GM19099 (cell line): ENCODE data around the gene PCMTD2.

ENCODE experiments used
- POLR2A ChIP-seq: IDR thresholded peaks from 3 replicates; pipeline ENCODE4 v1.6.1; 2011; ENCODE audit warnings: low read depth; ENCODE audit not compliant: insufficient read length; ENCODE audit errors: extremely low read depth

Gene PCMTD2

DNA sequence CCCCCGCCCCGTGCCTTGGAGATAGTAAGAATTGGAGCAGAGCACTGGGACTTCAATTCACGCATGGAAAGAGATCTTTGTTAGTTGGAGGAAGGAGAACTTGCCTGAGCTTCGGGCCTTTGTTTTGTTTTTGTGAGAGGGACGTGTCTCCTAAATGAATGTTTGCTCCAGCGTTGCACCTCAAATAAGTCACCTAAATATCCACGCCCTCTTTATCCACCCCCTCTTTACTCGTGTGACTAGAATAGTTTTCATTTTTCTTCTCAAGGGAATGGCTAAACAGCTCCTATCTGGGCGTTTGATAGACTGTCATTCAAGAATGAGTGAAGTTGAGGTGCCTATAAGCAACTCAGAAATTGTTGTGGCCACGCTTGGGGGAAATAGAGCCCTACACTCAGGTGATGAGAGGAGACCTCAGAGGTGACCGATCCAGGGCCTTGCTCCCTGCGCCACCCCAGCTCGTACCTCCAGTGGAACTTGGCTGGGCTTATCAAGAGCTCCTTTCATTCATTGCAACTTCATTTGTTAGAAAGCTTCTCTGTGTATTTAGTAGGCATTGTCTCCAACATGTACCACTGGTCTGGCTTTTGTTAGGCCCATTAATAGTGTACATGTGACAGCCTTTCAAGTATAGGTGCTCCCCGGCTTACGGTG is 861 bp downstream of the PCMTD2 start:
- no peak for TF ChIP-seq POLR2A

DNA sequence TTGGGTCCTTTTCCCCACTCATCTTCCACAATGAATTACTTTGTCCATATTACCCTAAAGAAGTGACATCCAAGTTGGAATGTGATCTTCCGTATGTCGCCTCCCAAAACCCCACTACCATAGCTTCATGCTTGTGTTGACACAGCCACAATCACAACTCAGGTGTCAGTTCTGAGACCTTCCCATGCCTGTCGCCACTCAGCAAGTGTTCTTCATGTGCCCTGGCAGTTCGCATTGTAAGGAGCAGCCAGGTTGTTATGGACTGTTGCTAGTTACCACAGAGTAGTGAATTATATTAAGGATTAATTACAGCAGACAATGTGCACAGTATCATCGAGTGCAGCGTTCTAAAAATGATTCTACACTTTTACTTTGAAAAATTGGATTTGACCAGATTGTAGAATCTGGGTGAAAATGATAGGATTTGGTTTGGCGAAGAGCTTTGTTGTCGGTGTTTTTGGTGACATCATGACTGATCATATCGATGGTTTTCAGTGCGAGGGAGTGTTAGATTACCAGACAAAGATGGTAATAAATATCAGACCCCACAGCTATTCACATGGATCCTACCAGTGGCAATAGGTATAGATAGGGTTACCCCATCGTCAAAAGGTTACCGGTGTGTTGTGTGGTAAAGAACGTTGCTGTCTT is 1.7 kb downstream of the PCMTD2 start:
- TF ChIP-seq POLR2A: no peak

DNA sequence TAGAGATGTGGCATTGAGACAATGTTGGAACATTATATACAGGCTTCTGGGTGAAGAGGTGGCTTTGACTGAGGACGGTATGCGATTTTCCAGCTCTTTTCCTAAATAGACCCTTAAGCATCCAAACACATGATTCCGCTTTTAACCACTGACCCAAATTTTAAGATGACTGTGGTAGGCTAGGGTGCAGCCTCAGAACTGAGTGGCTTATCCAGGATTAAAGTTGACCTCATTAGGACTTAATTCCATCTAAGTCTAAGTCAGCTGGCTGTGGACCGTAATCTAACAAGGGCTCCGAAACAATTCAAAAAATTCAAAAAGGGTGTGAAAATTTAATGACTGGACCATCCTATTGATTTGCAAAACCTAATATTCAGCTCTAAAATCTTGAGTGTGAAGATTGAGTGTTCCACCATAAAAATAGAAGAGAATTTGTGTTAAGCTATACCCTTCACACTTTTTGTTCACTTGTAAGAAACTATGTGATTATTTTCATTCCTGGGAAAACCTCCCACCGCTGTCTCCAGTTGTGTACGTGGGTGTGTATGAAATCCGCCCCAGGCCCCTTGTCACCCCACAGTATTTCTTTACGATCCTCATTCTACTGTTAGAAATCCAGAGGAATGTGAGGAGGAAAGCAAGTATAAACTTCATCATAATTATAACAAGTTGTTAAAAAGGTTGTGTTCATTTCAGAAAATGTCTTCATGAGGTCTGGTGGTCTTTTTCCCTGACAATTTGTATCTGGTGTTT is 2.7 kb downstream of the PCMTD2 start:
- TF ChIP-seq POLR2A: no peak

DNA sequence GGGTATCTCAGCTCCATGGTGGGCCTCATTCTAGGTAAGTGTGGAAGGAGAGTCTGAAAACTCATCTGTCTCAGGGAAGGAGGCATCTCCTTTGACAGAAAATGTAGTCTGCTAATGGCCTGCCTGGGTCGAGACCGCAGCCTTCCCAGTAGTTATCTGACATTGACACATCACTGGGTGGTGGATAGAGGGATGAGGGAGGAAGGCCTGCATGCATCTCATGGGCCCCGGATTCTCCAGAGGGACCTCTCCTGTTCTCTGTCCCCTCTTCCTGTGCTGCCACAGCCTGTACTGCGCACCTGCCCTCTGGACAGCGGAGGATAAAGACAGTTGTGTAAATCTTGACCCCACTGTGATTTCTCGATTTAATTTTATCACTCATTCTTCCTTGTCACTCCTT is 4.7 kb downstream of the PCMTD2 start:
- no peak for TF ChIP-seq POLR2A

DNA sequence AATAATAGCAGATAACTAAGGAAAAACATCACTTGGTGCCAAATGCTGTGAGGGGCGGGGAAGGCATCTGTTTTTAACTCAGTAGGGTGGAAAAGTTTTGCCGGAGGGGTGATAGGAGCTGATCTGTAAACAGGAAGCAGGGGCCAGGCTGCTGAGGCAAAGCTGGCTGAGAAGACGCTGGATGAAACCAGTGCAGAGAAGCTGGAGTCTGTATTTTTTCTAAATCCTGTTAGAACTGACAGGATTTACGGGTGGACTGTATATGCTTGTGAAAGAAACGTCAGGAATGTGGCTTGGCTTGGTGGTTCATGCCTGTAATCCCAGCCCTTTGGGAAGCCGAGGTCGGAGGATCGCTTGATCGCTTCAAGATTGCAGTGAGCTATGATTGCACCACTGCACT is 5.6 kb downstream of the PCMTD2 start:
- no peak for TF ChIP-seq POLR2A

DNA sequence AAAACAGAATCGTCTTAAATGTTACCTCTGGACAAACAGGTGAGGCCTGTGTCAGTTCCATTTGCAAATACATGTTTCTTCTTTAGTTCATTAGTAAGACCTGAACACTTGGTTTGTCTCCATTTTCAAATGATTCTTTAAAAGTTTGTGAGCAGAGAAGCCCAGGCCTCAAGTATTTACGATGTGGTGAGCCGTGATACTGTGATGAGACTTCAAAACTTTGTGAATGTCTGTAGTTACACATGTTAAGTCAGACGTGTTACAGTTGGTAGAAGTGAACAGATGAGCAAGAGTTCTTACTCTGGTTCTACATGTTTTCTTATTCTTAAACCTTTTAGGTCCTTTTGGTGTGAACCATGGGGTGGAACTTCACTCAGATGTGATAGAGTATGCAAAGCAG is 8.5 kb downstream of the PCMTD2 start:
- TF ChIP-seq POLR2A: no peak

DNA sequence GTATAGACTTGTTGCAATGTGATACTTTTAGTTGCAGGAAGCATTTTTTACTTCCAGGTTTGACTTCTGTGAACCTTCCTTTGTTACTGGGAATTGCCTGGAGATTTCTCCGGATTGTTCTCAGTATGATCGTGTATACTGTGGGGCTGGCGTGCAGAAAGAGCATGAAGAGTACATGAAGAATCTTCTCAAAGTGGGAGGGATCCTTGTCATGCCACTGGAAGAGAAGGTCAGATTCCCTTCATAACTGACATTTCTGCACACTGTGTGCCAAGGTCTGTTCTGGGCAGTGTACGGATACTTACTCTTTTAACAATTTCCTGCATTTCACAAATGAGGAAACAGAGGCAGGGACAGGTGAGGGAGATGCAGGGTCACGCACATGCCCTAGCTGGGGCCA is 9.7 kb downstream of the PCMTD2 start:
- TF ChIP-seq POLR2A: no peak

DNA sequence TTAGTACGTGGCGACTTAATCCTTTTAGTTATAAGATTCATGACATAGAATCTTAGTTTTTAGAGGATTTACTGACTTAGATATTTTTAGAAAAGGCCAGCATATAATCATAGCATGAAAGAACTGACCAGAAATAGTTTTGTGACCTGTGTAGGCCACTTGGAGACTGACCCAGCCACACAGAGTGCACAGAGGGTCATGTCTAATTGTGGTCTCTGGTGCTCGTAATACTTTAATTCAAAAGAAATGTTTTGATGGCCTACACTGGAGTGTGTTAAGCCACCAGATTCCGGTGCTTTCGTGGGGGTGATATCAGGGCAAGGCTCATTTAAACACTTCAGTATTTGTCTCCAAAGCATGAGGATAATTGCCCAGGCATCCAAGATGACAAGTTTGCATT is 11.4 kb downstream of the PCMTD2 start:
- TF ChIP-seq POLR2A: no peak

DNA sequence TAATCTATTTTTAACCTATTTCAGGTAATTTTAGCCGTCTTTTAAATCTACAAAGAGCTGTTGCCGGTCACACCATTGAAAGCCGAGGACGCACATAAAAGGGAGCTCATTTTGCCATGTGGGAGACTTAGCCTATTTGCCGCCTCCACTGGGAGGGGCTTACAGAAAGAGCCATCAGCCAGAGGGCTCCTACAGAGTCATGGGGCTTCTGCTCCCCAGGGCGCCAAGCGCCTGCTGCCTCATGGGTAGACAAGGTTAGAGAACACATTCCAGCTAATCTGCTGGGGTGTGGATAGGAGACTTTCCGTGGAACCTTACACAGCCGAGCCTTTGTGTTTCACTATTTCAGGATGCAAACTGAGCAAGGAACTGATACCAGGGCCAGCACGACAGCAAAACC is 12.6 kb downstream of the PCMTD2 start:
- TF ChIP-seq POLR2A: no peak

DNA sequence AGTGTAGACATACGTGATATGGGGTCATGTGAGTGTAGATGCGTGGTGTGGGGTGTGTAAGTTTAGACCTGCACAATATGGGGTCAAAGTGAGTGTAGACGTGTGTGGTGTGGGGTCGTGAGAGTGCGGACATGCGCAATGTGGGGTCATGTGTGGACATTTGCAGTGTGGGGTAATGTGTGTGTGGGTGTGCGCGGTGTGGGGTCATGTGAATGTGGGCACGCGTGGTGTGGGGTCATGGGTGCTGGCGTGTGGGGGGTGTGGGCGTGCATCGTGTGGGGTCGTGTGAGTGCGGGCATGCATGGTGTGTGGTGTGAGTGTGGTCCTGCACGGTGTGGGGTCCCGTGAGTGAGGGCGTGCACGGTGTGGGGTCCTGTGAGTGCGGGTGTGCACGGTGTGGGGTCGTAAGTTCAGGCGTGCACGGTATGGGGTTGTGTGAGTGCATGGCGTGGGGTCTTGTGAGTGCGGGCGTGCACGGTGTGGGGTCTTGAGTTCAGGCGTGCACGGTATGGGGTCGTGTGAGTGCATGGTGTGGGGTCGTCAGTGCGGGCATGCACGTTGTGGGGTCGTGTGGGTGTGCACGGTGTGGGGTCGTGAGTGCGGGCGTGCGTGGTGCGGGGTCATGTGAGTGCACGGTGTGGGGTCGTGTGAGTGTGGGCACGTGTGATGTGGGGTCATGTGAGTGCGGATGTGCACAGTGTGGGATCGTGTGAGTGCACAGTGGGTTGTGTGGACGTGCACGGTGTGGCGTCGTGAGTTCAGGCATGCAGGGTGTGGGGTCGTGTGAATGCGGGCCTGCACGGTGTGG is 14.3 kb downstream of the PCMTD2 start:
- TF ChIP-seq POLR2A: no peak

DNA sequence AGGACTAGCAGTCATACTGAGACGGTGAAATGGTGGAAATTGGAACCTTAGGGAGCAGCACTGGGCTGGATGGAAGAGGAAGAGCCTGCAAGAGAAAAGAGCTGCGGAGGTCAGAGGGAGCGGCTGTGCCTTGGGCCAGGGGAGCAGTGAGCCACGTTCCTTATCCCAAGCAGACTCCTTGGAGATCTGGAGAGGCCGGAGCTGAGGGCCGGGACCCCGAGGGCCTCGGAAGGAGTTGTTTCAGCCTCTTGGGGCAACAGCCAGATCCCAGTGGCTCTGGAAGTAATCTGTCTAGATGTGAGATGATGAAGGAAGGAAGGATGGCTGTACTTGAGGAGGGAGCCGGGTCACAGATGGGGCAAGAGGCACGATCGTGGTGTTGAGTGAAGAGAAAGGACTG is 16.1 kb downstream of the PCMTD2 start:
- no peak for TF ChIP-seq POLR2A

DNA sequence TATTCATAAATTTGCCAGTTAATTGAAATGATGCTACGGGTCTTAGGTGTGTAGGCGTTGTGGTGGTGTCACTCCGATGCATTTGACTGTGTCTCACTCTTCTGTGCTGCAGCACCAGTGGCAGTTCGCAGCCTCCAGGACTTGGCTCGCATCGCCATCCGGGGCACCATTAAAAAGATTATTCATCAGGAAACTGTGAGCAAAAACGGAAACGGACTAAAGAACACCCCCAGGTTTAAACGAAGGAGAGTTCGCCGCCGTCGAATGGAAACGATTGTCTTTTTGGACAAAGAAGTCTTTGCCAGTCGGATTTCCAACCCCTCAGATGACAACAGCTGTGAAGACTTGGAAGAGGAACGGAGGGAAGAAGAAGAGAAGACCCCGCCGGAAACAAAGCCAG is 17.6 kb downstream of the PCMTD2 start:
- no peak for TF ChIP-seq POLR2A

DNA sequence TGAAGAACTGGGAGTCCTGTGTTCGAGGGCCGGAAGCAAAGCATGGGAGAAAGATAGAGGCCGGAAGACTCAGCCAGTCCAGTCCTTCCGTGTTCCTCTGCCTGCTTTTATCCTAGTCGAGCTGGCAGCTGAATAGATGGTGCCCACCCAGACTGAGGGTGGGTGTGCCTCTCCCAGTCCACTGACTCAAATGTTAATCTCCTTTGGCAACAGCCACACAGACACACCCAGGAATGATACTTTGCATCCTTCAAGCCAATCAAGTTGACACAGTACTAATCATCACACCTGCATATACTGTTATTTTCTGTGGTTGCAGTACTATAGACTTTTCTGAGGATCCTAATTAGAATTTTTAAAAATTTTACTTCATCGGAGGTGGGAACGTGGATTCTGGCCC is 21.3 kb downstream of the PCMTD2 start:
- TF ChIP-seq POLR2A: no peak

DNA sequence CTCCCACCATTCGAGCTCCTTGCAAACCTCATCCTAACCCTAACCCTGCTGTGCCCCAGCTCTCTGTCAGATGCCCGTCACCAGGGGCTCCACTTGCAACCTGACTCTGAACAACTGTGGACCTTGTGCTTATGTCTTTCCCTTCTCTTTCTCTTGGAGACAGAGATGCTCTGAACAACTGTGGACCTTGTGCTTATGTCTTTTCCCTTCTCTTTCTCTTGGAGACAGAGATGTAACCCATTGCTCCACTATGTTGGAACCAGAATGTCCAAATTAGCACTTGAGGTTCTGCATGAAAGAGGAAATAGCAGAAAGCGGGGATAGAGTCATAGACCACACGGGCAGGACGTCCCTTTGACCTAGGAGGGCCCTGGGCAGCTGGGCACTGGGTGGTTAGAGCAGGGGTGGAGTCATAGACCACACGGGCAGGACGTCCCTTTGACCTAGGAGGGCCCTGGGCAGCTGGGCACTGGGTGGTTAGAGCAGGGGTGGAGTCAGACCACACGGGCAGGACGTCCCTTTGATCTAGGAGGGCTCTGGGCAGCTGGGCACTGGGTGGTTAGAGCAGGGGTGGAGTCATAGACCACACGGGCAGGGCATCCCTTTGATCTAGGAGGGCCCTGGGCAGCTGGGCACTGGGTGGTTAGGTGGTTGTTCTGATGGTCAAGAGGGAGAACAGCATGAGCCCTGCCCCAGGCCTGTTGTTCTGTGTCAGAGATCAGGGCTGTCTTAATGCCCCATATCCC is 22.2 kb downstream of the PCMTD2 start:
- TF ChIP-seq POLR2A: no peak

DNA sequence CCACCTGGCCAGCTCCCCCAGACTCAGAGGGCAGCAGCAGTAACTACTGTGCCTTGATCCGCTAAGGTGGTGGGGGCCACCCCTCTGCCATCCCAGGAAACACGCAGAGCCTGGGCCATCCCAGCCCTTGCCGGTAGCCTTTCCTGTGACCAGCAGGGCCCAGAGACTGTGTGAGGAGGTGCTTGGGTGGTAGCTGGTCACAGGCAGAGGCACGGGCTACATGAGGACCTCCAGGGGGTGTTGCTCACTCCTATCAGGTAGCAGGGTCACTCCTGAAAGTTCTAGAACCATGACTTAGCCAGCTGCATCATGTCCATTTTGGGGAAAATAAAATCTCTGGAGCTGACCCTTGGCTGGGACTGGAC is 22.8 kb downstream of the PCMTD2 start:
- no peak for TF ChIP-seq POLR2A
